Stimulated activated naive CD4-positive, alpha-beta T cell (primary cell): ENCODE measurements around the gene RRP1.

Experiments
- DNase-seq, 6 experiments: peaks; one replicate each; lab custom pipeline; 2025; lab: John Stamatoyannopoulos, UW

The RRP1 gene

DNA sequence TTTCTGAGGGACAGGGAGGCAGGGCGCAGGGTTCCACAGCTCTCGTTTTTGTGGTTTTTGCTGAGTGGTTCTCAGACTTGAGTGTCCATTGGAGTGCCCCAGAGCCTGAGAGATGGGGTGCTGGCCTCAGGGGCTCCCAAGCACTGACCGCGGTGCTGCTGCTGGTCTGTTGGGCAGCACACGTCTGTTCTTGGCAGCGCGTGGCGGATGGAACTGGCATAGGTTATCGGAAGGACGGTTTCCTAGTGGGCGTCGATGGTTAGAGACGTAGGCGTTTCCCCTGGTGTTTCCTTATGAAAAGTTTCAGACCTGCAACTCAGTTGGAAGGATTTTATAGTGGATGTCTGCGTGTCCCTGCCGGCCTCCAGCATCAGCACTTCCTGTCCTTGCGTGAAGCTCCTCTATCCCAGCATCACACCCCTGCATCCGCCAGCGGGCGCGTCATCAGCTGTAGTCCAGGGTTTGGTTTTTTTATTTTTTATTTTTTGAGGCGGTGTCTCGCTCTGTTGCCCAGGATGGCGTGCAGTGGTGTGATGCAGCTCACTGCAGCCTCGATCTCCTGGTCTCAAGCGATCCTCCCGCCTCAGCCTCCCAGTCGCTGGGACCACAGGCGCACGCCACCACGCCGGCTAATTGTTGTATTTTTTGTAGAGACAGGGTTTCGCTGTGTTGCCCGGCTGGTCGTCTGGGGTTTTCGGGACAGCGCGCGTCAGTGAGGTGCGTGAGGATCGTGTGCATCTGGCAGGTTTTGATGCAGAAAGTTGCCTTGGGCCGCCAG, 11.8 kb downstream of the RRP1 start:
- no peak for DNase-seq

DNA sequence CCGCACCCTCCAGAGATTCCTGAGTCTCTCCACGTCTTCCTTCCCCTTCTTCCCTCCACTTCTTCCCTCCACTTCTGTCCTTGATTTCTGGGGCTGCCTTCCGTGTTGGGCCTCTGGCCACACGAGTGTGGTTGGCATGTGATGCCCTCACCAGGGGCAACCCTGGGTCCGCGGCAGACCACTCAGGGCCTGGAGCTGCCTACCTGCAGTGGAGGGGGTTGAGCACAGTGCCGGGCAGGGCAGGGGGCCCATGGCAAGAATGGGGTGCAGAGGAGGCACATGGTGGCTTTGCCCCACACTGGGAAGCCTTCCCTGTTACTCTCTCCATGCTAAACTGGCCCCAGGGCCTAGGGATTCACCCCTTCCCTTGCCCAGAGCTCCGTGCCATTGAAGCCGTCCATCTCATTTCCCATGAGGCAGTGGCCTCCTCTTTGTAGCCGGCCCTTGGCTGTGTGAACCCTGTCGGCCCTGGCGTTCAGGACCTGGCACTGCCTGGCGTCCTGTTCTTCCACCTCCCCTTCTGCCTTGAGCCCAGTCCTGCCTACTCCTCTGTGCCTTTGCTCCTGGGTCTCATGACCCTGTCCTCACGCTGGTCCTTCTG, 13.4 kb downstream of the RRP1 start:
- DNase-seq = no peak

DNA sequence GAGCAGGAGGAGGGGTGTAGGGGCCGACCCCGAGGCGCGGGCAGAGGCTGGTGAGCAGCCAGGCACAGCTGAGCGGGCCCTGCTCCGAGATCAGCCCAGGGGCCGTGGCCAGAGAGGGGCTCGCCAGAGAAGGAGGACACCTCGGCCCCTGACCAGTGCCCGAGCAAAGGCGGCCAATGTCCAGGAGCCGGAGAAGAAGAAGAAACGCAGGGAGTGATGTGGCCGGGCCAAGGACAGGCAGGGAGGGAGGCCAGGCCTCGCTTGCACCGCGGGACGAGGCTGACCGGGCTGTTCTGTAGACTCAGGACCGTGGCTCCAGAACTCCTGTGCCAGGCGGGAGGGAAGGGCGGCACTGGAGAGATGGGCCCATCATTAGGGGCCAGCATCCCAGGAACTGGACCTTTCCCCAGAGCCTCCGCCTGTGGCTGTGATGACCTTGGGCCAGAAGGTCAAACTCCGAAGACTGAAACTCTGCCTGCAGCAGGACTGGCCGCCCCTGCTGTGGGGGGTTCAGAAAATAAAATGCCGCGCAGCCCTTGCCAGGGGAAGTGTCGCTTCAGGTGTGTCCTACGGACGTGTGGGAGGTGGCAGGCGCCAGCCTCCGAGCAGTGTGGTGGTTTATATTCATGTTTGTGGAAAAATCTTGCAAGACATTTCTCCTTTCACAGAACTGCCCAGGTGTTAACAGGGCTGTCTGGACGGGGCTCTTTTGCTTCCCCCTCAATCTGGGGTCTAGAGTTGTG, 14.4 kb downstream of the RRP1 start:
- no peak for DNase-seq

DNA sequence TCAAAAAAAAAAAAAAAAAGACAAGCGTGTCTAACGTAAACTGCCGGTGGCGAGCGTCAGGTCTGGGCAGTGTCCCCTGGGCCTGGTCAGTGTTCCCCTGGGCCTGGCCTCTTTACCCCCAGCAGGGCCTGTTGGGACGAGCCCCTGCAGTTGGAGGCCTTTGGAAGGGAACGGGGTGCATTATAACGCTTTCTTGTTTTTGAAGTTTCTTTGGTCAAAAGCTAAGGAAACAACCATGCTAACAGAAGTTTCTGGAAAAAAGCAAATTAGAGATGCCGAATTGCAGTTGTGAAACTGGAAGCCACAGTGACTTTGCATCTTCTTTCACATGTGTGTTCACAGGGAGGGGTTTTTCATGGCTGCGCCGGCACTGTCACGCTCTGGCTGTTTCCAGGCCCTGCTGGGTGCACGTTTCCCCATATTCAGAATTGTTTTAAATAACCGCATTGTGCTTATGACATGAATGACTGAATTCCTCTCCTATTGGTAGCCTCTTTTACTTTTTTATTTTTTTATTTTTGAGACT, 16.0 kb downstream of the RRP1 start:
- DNase-seq = no peak

DNA sequence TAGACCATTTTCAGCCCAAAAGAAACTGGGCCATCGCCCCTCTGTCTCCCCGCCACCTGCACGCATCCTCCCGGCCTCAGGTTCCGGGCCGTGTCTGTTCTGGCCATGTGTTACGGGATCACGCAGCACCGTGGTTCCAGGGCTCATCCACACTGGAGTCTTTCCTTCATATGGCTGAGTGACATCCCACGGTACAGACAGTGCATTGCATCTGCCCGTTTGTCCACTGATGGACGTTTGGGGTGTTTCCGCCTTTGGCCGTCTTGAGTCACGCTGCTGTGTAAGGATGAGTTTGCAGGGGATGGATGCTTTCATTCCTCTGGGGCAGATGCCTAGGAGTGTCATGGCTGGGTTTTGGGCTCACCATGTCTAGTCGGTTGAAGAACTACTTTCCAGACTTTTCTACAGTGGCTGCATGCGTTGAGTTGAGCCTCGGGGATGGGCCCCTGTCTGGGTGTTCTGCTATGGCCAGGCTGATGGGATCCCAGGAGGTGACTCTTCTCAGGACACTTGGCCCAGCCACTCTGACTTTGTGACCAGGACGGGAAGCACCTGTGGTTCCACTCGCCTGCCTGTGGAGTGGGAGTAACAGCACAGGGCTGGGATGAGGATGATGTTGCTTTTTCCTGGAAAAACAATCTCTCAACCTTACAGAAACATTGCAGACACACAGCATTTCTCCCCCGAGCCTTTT, 16.8 kb downstream of the RRP1 start:
- no peak for DNase-seq

DNA sequence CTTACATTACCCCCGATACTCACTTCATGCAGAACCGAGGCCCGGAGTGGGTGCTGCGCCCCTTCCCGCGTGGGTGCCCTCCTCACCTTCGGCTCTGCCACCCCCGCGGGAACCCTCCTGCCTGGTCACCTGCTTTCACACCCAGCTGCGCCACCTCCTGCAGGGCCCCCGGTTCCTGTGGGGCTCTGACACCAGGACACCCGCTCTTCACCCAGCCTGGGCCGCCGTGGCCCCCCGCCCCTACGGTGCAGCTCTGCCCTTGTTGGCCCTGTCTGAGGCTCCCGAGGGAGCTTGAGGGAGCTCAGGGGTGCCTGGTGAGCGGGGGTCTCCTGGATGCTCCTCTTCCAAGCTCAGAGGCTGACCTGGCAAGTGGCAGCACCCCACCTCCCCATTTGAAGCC, 19.0 kb downstream of the RRP1 start:
- peak in 2 of 6 experiments; percentile 11 to 47 for DNase-seq

DNA sequence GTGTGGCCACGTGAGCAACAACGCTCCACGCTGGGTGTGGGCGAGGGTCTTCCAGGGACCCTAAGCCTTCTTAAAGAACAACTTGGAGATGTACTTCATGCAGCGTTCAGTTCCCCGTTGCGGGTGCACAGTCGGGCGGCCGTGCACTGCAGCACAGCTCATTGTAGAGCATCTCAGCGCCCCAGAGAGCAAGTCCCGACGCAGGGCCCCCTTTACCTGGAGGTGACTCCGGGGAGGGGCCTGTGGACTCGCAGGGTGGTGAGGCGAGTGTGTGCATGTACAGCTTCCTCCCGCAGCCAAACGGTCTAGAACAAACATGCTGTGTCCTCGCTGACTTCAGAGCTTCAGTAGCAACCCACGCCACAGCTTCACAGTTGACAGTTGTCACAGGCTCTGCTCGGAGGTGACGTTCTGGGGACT, 19.5 kb downstream of the RRP1 start:
- DNase-seq = no peak

DNA sequence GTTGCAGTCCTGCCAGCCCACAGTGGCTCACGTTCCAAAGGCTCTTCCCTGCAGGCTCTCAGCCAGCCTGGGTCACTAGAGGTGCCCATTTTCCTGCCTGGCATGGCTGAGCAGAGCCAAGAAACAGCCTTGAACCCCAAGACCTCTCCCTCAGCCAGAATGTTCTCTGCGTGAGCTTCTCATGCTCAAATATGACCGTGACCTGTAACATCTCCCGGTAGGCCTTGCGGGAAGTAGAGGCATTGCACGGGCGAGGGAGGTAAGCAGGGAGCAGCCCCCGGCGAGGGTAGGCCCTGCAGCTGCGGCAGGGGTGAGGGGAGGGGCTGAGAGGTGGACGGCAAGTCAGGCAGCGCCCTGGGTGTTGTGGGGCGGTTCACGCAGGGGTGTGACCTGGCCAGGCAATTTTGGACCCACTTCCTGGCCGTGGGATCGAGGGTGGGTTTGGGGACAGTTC, 20.0 kb downstream of the RRP1 start:
- DNase-seq = no peak

DNA sequence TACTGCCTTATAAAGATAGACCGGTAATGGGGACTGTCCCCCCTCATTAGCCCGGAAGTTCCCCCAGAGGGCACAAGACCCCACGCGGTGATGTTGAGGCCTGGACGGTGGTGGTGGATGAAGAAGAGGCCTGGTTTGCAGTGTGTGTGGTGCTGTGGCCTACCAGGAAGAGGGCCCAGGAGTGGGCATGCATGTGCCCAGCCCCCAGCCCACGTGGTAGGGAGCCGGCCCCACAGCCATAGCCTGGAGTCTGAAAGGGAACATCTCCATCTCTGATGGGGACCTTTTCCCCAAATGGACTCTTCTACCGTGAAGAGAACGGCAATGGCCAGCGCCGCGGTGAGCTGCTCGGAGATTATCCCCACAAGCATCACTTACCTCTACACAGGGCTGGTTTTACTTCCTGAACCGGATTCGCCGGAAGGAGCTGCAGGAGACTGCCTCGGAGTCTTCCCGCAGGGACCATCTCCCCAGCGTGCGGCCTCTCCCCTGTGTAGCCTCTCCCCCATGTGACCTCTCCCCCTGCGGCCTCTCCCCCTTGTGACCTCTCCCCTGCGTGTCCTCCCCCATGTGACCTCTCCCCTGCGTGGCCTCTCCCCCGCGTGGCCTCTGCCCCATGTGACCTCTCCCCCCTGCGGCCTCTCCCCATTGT, 20.6 kb downstream of the RRP1 start:
- DNase-seq = no peak

DNA sequence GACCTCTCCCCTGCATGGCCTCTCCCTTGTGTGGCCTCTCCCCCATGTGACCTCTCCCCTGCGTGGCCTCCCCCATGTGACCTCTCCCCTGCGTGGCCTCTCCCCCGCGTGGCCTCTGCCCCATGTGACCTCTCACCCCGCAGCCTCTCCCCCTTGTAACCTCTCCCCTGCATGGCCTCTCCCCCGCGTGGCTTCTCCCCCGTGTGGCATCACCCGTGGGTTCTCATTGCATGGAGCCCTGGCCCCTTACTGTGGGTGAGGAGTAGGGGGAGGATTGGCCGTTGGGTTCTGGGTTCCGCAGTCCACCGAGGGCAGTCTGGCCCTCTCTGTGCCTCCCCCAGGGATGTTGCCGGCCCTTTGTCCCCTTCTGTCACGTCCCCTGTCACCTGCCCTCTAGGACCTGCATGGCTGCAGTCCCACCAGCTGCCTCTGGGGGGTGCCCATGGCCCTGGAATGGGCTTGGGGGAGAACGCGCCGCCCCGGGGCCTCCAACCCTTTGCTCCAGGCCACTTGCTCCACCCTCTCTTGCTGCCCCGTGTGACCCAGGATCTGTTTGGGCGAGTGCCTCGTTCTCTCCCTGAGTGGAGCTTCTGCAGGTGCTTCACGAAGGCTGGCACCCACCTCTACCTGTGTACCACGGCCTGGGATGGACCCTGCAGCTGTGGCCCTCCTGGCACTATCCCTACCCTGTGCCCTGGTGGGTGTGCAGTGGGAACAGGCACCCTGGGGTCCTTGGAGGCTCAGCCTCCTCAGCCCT, 21.3 kb downstream of the RRP1 start:
- peak; percentile 56 to 88 (median 82) for DNase-seq

DNA sequence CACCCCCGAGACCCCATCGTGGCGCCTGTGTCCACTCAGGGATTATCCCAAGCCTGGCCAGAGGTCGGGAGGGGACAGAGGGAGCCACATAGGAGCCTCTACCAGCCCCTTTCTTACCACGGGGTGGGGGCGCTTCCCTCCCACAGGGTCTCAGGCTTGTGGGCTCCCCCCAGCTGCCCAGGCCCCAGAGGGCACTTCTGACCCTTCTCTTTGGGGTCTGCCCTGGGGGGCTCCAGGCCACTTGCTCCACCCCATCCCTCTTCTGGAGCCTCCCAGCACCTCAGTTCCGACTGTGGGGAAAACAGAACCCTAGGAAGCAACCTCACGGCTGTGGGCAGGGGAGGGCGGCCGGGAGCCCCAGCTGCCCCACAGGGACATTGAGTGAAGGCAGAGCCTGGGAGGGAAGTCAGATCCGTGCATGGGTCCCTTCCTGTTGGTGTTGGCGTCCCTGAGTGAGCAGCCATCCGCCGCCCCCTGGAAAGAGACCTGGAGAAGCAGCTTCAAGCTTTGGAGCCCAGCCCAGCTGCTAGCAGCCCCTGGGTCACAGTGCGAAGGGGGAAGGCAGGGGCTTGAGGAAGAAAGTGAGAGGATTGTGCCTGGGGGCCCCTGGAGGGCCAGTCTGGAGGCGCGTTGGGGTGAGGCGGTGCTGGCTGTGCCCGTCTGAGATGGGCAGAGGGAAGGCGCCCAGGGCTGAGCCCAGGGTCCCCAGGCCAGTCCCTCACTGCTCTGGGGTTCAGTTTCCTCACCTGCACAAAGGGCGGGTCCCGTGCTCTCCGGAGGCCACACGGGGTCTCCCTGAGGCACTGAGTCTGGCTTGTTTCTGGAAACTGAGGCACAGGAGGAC, 22.1 kb downstream of the RRP1 start:
- no peak for DNase-seq

DNA sequence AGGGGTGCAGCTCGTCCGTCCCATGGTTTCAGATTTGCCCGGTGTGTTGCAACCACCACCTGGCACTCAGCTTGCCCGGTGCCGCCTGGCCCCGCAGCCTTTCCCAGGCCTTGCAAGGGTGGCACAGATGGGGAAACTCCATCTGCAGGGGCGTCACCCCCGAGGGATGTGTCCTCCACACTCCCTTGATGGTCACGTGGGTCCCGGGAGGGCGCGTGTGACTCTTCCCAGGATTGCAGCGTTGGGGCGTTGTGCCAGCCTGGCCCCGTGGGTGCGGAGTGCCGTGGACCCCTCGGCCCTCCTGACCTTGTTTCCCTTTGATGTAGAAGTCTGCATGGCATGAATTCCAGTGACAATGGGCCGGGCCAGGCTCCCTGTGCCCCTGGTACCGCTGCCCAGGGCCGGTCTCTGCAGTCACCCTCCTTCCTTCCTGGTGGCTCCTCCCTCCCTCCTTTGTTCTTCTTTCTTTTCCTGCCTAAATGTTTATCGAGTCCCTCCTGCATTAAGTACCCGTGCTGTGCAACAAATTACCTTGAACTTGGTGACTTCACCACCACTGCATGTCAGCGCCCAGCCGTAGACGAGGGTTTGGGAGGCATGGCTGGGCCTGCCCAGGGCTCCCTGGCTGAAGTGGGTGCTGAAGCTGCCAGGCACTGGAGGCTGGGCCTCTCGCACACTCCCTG, 22.9 kb downstream of the RRP1 start:
- no peak for DNase-seq

DNA sequence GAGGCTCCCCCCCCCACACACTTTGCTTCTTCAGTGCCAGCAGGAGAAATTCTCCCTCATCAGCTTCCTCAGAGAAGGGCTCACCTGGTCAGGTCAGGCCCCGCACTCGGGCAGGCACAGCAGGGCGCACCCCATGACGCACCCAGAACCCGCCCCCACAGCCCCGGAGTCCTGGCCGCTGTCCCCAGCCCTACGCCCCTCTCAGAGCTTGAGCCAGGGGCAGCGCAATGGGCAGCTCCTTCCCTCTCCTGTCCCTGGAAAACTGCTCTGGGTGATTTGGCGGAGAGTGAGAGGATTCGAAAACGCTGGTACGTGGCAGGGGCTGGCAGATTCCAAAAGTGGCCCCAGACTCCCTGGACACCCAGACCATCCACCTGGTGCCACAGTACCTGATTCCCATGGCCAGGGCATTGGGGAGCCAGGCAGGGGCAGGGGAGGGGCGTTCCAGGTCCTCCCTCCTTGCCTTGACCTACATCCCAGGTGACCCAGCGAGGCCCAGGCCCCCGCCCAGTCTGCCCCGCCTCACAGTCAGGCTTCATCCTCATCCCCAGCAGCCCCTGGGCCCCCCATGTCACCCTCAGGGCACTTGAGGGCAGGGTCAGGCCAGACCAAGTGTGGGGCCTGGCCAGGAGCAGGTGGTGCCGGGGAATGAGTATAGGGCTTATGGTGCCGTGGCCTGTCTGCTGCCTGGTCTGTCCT, 23.7 kb downstream of the RRP1 start:
- DNase-seq = no peak

DNA sequence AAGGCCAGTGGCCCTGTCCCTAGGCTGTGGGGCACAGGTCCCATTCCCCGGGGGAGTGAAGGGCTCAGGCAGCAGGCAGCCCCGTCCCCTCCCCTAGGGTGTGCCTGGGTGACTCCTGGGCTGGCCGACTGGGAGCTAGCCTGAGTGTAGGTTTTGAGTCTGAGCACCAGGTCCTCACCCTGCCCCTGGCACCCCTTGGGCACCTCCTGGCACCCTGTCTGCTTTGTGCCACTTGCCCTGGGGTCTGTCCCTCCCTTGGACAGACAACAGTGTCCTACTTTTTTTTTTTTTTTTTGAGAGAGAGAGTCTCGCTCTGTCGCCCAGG, 24.2 kb downstream of the RRP1 start:
- no peak for DNase-seq

DNA sequence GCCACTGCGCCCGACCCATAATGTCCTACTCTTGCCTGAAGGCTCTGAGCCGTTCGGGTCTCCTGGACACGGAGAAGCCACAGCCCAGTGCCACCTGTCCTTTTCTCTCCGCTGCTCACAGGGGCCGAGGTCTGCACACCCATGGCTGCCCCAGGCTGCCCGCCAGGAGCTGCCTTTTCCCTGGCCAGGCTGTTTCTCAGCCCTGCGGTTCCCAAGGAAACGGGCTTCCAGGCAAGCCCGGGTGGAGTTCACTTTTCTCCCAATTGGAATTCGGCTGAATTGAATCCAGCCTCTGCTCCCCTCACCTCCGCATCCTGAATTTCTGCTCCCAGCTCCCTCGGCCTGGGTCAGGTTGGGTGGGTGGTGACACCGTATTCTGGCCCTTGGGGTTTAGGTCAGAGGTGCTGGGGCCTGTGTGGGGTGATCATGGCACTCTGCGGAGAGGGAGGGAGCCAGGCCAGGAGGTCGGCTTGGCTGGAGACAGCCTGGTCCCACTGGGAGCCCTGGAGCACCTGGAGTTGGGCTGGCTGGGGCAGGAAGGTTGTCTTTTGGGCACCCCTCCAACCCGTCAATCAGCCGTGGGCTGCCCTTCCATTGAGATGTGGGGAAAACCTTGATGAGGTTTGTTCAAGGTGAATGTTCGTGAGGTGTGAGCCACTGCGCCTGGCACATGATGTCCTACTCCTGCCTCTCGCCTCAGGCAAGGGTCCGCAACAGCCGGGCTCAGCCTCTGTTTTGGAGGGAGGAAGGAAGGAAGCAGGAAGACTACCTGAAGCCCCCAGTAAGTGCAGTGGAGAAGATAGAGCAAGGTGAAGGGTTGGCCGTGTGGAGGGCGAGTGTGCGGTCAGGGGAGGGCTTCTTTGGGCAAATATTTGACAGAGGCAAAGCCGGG, 25.1 kb downstream of the RRP1 start:
- DNase-seq = no peak

DNA sequence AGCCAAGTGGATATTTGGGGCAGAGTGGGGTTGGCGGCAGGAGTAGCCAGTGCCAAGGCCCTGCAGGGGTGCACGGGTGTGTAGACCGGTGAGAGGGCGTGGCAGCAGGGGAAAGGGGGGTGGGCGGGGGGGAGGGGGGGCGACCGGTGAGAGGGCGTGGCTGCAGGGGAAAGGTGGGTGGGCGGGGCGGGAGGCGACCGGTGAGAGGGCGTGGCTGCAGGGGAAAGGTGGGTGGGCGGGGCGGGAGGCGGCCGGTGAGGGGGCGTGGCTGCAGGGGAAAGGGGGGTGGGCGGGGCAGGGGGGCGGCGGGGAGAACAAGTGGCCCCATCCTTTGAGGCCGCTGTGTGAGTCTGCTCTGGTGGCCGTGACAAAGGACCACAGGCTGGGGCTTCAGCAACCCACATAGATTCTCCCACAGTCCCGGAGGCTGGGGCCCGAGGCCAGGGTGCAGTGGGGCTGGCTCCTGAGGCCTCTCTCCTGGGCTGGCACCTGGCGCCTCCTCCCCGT, 25.8 kb downstream of the RRP1 start:
- DNase-seq = peak in 3 of 6 experiments; percentile 8 to 30 (median 10)

DNA sequence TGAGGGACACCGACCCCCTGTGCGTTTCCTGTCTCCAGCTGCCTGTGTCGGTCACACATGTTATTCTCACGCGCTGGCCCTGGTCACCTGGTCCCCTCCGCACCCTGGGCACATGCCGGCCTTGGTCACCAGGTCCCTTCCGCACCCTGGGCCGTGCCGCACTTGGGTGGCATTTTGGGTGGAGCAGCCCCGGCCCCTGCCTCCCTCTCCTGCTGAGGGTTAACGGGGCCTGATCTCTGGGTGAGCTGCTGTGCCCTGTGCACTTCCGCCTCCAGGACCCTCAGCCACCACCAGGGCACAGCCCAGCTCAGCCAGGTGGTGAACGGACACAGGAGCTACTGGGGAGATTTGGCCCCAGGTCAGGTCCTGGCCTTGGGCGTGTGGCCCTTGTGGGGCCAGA, 26.6 kb downstream of the RRP1 start:
- DNase-seq = no peak
